HG03103 (cell line): ENCODE measurements around the gene OAS3.
A peak's percentile ranks its signal among the peaks of the same experiment; 100 is the strongest.
"Not testable (repeated sequence)": the region's sequence is repeated elsewhere in the genome, so short reads cannot be mapped to it uniquely, and the experiment has no call there.

Experiments
- ATAC-seq: cut with Tn5 transposase; IDR thresholded peaks from one replicate; pipeline ENCODE4 v1.9.1; 2021; ENCODE audit warnings: low read depth; ENCODE audit not compliant: unreplicated experiment

Gene OAS3, protein sequence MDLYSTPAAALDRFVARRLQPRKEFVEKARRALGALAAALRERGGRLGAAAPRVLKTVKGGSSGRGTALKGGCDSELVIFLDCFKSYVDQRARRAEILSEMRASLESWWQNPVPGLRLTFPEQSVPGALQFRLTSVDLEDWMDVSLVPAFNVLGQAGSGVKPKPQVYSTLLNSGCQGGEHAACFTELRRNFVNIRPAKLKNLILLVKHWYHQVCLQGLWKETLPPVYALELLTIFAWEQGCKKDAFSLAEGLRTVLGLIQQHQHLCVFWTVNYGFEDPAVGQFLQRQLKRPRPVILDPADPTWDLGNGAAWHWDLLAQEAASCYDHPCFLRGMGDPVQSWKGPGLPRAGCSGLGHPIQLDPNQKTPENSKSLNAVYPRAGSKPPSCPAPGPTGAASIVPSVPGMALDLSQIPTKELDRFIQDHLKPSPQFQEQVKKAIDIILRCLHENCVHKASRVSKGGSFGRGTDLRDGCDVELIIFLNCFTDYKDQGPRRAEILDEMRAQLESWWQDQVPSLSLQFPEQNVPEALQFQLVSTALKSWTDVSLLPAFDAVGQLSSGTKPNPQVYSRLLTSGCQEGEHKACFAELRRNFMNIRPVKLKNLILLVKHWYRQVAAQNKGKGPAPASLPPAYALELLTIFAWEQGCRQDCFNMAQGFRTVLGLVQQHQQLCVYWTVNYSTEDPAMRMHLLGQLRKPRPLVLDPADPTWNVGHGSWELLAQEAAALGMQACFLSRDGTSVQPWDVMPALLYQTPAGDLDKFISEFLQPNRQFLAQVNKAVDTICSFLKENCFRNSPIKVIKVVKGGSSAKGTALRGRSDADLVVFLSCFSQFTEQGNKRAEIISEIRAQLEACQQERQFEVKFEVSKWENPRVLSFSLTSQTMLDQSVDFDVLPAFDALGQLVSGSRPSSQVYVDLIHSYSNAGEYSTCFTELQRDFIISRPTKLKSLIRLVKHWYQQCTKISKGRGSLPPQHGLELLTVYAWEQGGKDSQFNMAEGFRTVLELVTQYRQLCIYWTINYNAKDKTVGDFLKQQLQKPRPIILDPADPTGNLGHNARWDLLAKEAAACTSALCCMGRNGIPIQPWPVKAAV

DNA sequence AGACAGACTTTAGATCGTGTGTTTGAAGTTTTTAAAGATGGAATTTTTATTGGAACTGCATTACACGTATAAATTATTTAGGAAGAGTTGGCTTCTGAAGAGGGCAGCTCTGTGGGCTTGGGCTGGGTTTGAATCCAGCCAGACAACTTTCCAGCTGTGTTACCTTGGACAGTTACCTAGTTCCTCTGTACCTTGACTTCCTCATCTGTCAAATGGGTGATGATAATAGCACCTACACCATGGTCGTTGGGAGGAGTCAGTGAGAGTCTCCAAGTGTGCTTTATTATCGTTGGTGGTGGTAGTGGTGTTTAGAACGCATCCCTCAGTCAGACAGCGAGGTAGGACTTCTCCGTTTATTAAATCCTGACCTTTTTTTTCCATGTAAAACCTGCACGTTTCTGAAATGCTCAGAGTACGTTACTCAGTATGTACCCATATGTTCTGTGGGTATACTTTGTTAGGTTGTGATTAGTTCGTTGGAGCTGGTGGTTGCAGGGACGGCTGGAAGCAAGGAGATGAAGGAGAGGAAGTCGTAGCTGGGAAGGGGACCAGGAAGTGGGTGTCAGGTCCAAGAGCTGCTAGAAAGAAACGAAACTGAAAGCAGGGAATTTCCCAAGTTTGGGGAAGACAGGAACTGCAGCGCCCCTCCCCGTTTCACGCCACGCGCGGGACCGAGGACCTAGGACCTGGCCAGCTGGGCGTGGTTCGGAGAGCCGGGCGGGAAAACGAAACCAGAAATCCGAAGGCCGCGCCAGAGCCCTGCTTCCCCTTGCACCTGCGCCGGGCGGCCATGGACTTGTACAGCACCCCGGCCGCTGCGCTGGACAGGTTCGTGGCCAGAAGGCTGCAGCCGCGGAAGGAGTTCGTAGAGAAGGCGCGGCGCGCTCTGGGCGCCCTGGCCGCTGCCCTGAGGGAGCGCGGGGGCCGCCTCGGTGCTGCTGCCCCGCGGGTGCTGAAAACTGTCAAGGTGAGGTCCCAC, at the start of gene OAS3:
Gene OAS3 (plus strand): TSS at position 734 of the 979 bp plus-strand sequence. CDS start 57 bp downstream, at position 791.
- no peak for ATAC-seq

DNA sequence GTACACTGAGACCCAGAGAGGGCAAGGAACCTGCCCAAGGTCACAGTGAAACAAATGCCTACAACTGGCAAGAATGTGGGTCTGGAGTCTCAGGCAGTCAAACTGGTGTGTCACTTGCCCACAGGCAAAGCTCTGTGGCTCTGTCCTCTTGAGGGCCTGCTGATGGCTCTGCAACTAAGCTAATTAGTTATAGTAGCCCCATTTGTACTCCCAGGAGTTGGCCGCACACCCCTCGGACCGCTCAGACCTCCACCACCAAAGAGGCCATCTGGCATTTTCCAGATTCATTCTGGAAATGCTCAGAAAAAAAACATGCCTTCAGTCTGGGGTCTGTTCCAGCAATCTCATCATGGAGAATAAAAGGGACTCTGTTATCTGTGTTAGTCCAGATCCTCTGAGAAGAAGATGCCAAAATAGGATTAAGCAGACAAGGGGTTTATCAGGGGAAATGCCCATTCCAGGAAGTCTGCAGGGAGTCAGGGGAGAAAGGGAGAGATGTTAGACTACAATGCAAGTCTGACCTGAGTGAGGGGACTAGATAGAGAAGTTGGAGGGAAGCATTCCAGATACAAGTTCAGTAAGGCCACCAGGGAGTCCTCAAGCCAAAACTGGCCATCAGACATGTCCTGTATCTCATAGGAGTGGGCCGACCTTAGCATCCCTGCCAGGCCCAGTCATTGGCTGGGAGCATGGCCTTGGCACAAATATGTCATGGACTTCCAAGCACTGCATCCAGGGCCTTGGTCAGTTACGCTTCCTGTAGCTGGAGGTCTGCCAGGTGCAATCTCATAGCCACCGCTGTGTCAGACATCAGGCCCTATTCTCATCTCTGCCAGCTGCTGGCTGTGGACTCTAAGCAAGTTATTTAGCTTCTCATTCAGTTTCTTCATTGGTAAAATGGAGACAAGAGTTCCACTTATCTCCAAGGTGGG, 46.9 kb upstream of the OAS3 start:
- ATAC-seq: no peak

DNA sequence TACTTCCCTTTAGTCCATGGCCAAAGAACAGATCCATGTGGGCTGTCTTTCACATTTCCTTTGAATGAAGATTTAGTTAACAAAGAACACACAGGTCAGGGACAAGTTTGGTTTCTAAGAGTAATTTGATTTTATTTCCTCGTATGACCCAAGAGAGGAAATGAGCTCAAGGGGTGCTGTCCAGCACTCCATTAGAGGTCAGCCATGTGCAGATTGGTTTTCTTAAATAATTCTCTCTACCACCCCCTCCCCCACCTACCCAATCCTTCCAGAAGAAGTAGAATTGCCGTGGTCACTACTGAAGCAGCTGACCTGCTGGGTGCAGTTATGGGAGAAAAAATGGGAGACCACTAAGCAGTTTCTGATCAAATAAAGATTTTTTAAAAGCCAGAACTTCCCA, 45.4 kb upstream of the OAS3 start:
- ATAC-seq: no peak

DNA sequence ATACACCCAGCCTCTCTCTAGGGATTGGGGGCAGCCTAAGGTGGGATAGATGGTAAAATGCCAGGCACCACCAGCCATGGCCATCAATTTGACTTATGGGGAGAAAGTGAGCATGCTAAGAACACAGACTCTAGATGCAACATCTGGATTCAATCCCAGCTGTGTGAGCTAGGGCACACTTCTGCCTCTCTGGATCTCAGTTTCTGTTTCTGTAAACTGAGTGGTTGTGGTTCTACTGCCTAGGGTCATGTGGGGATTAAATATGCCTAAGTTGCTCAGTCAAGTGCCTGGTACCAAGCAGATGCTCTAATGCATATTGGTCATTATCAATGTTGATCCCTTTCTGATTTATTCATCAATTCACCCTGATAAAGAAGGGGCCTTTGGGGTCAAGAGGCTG, 44.1 kb upstream of the OAS3 start:
- ATAC-seq: no peak

DNA sequence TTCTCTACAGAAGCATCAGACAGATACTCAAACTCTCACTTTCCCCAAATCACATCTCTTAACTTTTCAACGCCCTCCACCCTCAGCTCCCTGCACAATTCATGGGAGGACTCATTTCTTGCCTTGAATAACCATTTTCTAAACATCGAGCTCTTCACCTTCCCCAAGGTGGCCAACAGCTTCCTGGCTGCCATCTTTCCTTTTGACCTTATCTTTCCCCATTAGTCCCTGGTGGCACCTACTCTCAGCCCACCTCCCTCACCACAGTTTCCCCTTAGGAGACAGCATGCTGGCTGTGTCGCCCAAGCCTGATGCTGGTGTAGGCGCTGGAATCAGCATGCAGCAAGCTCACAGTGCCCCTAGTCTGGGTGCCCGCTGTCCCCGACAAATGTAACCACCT, 39.9 kb upstream of the OAS3 start:
- ATAC-seq: no peak

DNA sequence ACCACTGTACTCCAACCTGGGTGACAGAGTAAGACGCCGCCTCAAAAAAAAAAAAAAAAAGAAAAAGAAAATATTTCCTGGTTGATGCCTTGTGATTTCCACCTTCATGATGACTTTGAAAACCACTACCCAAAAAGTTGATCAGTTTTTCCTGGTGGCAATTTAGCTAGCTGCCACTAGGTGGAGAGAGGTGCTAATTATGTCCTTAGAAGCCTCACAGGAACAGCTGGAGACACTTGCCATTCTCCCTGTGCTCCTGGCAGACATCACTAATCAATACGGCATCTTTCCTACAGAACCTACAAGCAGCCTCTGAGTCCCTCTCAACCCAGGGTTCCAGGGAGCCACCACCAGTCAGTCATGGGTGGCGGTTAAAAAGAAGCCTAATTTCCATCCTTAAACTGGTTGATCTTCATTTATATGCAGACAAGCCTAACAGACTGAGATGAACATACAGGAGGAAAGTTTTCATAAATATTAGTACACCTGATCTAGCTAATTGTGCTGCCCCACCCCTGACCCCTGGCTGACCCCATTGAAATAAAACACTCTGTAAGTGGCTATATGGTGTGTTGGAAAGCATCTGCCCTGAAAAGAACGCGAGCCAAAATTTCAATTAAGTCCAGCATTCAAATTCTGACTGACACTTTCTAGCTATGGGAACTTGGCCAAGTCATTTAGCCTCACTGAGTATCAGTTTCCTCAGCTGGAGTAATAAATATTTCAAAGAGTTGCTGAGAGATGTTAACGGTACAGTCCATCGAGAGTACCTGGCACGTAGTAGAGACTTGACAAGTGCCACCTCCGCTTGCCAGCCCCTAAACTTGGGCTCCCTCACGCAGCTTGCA, 37.8 kb upstream of the OAS3 start:
- ATAC-seq: no peak

DNA sequence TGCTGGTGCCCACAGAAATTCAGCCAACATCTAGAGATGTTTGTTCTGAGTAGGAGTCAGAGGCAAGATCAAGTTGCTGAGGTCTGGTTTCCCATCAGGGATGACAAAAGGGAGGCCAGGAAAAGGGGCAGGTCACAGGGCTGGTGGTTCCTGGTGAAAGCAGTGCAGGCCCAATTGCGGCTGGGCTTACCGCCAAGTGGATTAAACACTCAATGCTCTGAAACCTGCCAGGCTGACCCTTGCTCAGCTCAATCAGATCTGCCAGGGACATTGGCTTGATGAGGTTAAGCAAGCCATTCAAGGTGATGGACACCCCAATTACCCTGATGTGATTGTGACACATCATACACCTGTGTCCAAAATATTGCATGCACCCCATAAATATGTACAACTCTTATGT, 37.0 kb upstream of the OAS3 start:
- no peak for ATAC-seq

DNA sequence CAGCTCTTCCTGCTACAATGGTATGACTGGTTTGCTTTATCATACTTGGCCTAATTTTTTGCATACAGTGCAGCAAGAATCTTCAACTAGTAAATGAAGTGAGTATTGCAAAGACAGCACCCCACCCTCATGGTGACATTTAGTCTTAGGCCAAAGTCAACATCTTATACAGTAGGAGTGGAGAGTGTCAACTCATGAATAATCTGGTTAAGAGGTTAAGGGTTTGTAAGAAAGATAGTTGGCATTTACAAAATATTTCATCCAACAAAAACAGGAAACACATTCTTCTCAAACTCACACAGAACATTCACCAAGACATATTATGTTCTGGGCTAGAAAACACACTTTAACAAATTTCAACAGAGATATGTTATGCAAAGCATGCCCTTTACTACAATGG, 33.7 kb upstream of the OAS3 start:
- no peak for ATAC-seq

DNA sequence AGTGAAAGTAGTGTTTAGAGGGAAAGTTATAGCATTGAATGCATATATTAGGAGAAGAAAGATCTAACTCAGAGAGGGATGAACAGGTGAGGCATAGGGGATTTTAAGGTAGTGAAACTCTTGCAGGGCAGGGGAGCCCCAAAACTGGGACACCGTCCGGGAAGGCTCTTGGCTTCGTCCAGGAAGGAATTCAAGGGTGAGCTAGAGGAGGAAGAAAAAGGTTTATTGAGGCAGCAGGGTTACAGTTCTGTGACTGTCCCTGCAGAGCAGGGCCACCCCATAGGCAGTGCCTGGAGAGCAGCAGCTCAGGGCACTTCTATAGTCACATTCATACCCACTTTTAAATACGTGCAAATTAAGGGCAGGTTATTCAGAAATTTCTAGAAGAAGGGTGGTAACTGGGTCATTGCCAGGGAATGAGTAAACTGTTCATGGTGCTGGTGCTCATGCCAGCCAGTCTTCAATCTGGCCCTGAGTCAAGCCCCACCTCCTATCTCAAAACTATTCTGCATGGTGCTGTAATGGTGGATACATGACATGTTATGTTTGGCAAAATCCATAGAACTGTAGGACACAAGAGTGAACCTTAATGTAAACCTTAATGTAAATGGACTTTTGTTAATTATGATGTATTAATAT, 32.7 kb upstream of the OAS3 start:
- no peak for ATAC-seq

DNA sequence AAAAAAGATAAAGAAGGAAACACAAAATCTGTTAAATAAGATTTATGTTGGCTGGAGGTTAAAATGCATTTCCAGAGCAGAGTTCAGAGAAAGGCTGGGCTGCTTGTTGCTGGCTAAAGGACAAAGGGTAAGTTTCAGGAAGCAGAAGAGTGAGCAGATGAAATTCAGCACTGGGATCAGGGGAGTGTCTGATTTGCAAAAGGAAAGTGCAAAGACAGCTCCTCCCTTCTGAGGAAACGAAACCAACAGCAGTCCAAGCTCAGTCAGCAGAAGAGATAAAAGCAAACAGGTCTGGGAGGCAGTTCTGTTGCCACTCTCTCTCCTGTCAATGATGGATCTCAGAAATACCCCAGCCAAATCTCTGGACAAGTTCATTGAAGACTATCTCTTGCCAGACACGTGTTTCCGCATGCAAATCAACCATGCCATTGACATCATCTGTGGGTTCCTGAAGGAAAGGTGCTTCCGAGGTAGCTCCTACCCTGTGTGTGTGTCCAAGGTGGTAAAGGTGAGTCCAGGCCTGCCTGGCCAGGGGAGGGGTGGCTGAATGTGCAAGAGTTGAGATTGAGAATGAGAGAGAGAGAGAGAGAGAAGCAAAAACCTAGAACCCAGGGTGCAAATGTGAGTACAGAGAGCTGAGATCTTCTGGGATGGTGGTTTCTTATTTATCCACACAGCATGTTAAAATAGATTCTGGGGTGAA, 31.4 kb upstream of the OAS3 start, which contains the start of gene OAS1:
Gene OAS1 (plus strand): TSS at position 251 of the 703 bp plus-strand sequence. CDS start 78 bp downstream, at position 329.
- ATAC-seq: peak; percentile 65

DNA sequence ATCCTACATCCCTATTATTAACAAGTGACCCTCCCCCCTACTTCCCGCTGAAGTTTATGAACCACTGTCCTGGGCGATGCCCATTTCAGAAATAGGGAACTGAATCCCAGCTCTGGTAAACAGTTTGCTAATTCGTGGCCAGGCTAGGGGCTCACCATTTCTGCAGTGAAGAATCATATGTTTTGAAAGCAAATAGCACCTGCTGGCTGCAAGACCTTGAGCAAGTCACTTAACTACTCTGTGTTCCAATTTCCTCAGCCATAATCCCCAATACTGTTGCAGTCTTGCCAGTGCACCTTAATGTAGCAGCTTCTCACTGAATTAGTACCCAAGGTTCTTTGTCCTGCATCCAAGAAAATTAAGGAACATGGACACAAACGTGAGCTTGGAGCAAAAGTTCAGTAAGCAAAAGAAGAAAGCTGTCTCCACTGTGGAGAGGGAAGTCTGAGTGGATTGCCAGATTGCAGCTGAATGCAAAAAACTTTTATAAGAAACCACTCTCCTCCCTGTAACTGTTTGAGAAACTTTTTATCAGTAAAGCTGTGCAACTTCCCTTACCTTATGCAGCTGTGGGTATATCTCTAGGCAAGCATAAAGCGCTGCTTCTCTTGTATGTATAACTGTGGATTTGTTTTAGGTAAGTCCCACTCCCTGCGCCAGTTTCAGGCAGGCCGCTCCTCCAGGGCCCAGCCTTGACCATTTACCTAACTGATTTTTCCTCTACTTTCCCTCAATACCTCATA, 30.7 kb upstream of the OAS3 start:
- ATAC-seq: peak; percentile 51

DNA sequence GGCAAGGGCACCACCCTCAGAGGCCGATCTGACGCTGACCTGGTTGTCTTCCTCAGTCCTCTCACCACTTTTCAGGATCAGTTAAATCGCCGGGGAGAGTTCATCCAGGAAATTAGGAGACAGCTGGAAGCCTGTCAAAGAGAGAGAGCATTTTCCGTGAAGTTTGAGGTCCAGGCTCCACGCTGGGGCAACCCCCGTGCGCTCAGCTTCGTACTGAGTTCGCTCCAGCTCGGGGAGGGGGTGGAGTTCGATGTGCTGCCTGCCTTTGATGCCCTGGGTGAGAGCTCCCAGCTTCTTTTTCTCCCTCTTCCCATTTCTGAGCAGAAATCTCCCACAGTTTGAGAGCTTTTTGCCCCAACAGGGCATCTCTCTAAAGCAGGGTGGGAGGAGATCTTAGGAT, 29.7 kb upstream of the OAS3 start:
- no peak for ATAC-seq

DNA sequence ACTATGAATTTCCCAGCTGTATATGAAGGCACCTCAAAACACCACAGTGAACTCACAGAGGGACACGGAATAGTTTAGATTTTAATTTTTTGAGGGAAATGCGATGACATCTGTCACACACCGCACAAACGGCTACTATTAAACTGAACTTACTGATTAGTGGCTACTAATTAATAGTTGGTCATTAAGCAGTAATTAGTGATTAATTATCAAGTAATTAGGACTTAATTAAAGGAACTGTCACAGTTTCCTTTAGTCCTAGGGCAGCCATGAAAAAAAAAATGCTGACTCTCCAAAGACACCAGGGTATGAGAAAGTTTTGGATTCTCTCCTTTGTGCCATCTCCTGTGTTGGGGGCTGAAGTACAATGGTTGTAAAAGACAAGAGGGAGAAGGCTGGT, 28.6 kb upstream of the OAS3 start:
- no peak for ATAC-seq

DNA sequence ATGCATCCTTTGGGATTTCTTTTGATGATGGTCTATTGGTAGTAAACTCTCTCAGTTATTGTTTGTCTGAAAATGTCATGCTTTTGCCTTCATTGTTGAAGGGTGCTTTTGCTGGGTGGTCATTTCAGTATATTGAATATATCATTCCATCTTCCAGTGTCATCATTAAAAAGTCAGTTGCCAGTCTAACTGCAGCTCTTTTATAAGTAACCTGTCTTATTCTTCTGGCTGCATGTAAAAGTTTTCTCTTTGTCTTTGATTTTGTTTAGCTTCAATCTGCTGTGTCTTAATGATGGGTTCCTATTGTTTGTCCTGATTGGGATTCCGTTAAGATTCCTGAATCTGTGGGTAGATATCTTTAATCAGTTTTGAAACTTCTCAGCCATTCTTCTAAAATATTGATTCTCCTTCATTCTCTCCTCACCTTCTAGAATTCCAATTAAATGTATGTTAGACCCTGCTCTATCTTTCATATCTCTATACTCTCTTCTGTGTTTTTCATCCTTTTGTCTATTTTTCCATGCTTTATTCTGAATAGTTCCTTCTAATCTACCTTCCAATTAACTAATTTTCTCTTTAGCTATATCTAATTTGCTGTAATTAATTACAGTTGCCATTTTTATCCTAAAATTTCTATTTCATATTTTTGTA, 25.1 kb upstream of the OAS3 start:
- ATAC-seq: no peak

DNA sequence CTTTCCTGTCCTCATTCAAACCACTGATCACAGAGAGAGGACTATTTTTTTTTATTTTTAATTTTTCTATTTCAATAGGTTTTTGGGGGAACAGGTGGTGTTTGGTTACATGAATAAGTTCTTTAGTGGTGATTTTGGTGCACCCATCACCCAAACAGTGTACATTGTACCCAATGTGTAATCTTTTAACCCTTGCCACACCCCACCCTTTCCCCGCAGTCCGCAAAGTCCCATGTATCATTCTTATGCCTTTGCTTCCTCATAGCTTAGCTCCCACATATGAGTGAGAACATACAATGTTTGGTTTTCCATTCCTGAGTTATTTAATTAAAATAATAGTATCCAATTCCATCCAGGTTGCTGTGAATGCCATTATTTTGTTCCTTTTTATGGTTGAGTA, 24.4 kb upstream of the OAS3 start:
- ATAC-seq: not testable (repeated sequence)

DNA sequence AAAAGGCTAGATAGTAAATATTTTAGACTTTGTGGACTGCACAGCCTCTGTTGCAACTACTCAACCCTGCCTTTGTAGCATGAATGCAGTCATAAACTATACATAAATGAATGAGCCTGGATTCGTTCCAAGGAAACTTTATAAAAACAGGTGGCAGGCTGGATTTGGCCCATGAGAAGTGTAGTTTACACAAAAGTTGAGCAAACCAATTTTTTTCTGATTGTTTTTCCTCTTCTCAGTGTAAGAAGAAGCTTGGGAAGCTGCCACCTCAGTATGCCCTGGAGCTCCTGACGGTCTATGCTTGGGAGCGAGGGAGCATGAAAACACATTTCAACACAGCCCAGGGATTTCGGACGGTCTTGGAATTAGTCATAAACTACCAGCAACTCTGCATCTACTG, 22.0 kb upstream of the OAS3 start:
- no peak for ATAC-seq
